ENCODE measurements around the gene ROBO4.

ROBO4 gene

DNA sequence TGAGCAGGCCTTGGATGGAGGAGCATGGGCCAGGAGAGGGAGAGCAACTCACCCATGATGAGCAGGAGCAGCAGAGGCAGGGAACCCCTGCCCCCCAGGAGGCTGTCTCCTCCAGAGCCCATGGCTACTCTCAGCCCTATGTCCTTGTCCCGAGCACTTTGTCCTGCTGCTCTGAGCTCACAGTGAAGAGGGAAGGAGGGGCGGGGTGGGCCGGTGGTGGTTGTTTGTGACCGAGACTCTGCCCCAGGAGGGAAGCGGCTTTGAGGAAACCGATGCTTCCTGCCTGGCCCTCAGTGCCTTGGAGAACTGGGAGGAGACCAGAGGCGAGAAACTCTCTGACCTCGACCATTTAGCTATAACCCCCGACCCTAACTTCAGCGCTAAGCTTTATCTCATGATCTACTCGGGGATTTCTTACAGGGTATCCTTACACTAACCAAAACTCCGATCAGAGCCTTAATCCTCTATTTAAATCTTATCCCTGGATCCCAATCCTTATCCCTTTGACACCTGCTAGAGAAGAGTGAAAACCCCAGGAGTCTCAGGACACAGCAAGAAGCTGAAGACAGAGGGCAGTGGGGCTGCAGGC lies at the start of gene ROBO4:
ROBO4 (minus strand) TSS at position 192 of the 589 bp plus-strand sequence; CDS start at position 122, 70 bp downstream.
- DNase-seq: no peak

- DNase-seq: no peak
Observed at GRCh38 chr11:124946735-124947141, 49.1 kb upstream of the ROBO4 start.

- no peak for DNase-seq
Observed at GRCh38 chr11:124945826-124946225, 48.2 kb upstream of the ROBO4 start.

DNA sequence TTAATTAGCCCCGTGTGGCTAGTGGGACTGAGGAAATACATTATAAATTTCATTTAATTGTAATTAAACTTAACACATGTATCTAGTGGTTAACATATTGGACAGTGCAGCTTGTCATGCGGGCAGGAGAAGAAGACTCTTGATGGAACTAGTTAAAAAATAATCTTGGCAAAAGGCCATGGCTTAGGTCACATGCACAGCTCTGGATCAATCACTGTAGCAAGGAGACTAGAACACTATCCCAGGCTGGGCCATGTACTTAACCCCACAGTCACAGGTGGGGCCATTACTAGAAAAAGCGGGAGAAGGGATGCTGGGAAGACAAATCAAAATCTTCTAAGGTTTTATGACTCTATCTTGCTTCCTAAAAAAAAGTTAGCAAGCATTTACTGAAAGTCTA lies 46.9 kb upstream of the ROBO4 start:
- DNase-seq: no peak

- no peak for DNase-seq
Observed at GRCh38 chr11:124943741-124944140, 46.1 kb upstream of the ROBO4 start.

DNA sequence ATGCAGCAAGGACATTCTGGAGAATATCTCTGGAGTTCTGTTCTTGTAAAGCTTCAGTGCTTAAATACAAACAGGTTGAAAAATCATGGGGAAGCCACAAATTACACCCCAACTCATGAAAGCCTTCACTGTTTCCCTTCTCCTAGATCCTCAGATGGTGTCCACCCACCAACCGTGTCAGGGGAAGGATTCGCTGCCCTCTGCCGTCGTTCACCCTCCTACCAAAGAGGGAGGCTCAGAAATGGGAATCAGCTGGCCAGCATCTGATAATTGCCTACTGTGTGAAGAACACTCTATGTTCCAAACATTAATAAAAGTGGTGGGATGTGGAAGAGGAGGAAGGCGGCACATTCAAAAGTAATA lies 45.6 kb upstream of the ROBO4 start:
- DNase-seq: no peak

GRCh38 chr11:124942466-124943253 lies 45.0 kb upstream of the ROBO4 start:
- no peak for DNase-seq

GRCh38 chr11:124941703-124942102 lies 44.0 kb upstream of the ROBO4 start:
- DNase-seq: no peak

DNA sequence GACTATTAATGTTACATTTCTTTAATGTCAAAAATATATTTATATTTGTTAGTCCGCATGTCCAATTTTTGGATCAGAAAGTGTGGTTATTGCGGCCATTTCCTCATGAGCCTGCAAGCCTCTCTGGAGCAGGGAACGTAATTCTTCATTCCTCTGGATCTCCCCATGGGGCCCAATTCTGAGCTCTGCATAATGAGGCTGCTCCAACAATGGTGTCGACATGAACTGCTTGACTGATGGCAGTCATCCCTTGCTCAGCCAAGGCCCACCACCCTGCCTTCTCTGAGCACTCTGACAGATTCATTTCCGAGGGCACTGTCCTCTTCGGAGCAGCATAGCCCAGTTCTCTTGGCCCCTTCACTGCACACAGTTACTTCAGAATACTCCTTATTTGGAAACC lies 41.3 kb upstream of the ROBO4 start:
- DNase-seq: no peak

DNA sequence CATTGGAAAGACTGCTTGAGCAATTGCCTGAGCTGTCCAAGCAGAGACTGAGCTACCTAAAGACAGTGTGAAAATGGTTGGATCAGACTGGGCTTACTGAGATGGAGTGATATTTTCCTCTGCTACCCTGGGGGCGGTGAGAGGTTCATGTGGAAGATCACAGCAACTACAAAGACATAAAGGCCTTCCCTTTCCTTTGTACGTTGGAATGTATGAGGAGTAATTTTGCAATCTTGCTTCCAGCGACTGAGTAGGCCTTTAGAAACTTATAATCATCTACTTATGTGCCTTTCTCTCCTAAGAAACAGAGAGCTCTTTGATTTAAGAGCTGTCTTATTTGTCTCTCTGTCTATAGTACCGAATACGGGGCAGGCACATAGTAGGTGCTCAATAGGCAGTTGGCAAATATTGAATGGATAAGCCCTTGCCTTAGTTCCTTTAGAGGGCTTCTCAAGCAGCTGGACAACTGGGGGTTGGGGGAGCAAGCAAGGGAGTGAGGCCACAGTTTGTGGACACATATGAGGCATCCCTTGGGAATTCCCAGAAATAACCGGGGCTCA lies 40.6 kb upstream of the ROBO4 start:
- DNase-seq: no peak

DNA sequence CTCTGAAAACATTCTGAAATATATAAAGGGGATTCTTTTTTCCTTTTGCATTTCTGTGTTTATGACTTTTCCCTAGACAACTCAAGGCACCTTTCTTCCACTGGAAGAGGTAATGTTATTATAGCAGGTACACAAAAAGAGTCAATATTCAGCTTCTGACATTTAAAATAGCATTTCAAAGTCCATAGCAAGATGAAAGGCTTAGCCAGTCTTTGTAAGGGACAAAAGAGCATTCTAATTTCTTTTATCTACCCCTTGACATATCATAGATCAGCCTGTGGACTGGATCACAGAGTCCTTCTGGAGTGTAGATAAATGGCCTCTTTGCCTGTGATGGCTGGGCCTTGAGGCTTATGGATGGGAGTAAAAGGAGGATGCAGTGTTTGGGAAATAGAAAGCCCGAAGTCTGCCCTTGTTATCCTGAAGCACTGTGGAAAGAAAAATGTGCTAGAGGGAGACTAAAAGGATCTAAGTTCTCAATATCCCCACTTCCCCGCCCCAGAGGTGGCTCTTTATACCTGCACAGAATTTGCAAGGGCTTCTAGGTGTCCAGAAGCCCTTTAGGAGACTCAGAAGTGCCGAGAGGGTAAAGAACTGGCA lies 39.8 kb upstream of the ROBO4 start:
- no peak for DNase-seq

GRCh38 chr11:124935548-124936514 lies 38.2 kb upstream of the ROBO4 start, which contains the start of gene HEPACAM:
TSS of gene HEPACAM (minus strand) at chr11:124936047. CDS start at chr11:124936006, 41 bp downstream.
- DNase-seq: no peak

GRCh38 chr11:124934862-124935547 lies 37.3 kb upstream of the ROBO4 start:
- DNase-seq: peak; percentile 22 to 45

- peak in 1 of 2 donors; percentile 23 for DNase-seq
Observed at GRCh38 chr11:124930799-124931198, 33.1 kb upstream of the ROBO4 start.

DNA sequence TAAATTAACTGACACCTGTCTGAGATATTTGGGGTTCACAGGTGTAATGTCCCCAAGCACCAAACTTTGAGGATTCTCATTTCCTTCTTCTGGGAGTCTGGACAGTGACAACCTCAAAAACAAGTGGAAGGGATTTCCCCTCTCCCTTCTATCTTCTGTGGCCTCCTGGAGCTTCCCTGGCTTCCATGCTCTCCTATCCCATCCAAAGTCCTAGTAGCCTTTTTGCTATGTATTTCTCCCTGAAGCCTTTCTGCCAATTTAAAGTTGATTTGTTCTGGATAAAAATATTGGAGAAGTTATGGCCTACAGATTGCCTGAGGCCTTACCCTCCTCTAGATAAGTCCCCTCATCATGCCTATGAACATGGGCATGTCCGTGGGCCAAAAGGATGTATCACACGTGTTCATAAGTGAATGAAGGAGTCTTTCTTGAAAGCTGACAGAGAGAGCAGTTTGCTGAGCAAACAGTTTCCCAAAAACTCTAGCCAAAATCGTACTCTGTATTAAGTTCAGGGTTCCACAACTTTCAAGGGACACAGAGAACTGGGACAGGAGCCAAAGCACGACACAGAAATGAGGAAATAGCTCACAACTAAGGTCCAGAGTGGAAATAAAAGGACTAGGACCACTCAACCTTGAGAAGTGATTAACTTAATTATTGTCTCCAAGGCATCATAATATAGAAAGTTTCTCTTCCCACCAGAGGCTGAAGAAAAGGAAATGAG lies 31.4 kb upstream of the ROBO4 start:
- DNase-seq: no peak

DNA sequence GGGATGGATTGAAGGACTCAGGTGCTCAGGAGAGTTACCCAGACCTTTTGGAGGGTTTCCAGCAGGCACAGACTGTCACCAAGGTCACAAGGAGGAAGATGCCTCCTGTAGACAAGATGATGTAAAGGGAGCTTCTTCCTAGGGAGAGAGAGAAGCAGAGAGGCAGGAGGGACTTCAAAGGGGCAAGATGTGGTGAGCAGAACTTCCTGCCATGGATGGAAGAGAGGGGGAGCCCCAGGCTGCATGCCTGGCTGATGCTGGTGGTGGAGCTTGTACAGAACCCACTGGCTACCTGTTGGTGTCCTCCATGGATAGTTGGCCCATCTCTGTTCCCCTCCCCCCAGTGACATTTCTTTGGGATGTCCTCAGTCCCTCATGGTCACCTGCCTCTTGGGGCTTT lies 25.6 kb upstream of the ROBO4 start:
- no peak for DNase-seq

DNA sequence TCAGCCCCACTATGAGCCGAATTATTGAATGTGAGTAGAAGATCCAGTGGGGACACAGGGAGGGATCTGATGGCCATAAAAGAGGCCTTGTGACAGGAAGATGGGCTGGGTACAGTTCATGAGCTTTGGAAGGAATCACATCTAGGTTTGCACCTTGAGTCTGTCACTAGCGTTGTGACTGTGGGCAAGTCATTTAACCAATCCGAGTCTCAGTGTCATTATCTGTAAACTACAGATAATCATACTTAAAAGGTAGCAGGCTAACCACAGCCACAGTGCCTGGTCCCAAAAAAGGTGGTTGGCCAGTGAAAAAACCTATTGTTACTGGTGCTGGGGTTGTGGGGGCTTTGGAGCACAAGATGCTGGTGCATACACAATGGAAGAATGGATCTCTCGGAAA lies 25.2 kb upstream of the ROBO4 start:
- no peak for DNase-seq

DNA sequence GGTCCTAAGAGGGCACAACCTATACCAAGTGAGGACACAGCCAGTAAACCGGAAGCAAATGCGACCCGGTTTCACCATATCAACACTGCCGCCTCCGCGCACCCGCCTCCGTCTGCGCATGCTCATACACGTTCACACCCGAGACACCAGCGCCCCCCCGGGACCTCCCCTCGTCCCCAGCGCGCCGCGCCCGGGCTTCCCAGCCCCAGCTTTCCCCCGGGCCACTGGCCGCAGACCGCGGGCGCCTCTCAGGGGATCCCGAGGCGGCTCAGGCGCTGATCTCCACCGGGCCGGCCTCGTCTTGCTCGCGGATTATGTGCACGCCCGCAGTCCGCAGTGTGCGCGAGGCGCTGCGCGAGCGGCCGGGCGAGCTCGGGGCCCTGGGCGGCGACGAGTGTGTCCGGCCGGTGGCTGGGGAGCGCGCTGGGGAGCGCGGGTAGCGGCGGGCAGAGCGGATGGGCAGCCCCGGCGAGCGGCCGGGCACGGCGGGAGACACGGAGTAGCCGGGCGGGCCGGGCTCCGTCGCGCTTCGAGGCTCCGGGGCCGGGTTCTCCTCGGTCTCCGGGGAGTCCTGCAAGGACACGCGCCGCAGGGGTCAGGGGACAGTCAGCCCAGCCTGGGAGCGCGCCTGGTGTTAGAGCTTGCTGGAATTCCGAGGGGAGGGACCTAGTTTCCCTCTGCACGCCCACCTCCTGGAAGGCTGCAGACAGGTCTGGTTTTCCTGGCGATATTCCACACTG lies 23.4 kb upstream of the ROBO4 start:
- peak; percentile 63 to 66 for DNase-seq

- no peak for DNase-seq
Observed at GRCh38 chr11:124920356-124920755, 22.7 kb upstream of the ROBO4 start.

- DNase-seq: no peak
Observed at GRCh38 chr11:124919898-124920297, 22.2 kb upstream of the ROBO4 start.

GRCh38 chr11:124918950-124919349 lies 21.3 kb upstream of the ROBO4 start, which contains the start of gene HEPN1:
TSS of gene HEPN1 (plus strand) at chr11:124919250.
- DNase-seq: no peak
